Forelimb muscle (tissue), 1 donor: ENCODE measurements around the gene SPTLC1. TPM values are rescaled to one million over a fixed set of nuclear protein-coding genes. Genes with fewer than 3 reads are reported as not detected.
"Not testable (repeated sequence)": the region's sequence is repeated elsewhere in the genome, so short reads cannot be mapped to it uniquely, and the experiment has no call there.

ENCODE experiments used
- DNase-seq: peaks from one replicate; pipeline ENCODE4 v3.0.0-alpha.2; 2013; ENCODE audit warnings: low read depth
- polyA plus RNA-seq: library from polyadenylated mRNA; unstranded; fragments of 120-200 nt; gene quantifications from one replicate; pipeline ENCODE4 v1.2.1, GENCODE V29; 2013; ENCODE audit not compliant: insufficient read length

The SPTLC1 gene, protein sequence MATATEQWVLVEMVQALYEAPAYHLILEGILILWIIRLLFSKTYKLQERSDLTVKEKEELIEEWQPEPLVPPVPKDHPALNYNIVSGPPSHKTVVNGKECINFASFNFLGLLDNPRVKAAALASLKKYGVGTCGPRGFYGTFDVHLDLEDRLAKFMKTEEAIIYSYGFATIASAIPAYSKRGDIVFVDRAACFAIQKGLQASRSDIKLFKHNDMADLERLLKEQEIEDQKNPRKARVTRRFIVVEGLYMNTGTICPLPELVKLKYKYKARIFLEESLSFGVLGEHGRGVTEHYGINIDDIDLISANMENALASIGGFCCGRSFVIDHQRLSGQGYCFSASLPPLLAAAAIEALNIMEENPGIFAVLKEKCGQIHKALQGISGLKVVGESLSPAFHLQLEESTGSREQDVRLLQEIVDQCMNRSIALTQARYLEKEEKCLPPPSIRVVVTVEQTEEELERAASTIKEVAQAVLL
- 41.0 TPM for polyA plus RNA-seq

DNA sequence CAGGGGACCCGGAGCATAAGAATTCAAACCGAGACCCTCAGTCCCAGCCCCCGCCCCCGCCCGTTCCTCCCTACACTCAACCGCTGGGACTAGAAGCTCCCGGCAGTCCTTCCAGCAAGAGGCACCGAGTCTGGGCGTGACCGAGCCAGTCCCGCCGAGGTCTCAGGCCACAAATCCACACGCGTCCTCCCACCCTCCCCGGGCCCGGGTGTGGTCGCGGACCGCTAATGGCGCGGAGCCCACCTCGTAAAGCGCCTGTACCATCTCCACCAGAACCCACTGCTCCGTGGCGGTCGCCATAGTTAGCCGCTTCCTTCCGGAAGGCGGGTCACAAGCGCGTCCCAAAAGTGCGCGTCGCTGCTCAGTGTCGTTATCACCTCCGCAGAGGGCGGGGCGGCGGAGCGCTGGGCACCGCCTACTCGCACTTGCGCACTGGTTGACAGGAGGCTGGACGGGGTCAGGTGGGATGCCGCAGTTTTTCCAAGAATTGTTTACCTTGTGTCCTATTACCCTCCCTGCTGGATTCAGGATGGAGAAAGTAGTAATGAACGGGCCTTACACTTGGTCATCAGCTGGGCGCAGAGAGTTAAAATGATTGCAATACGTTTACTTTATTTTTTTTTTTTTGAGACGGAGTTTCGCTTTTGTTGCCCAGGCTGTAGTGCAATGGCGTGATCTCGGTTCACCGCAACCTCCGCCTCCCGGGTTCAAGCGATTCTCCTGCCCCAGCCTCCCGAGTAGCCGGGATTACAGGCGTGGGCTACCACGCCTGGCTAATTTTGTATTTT, at the start of gene SPTLC1:
Gene SPTLC1 (minus strand): TSS at position 343 of the 788 bp plus-strand sequence. CDS start 43 bp downstream, at position 300.
- peak; percentile 89 for DNase-seq

- no peak for DNase-seq
Observed at GRCh38 chr9:92164975-92165374, 49.8 kb upstream of the SPTLC1 start.

DNA sequence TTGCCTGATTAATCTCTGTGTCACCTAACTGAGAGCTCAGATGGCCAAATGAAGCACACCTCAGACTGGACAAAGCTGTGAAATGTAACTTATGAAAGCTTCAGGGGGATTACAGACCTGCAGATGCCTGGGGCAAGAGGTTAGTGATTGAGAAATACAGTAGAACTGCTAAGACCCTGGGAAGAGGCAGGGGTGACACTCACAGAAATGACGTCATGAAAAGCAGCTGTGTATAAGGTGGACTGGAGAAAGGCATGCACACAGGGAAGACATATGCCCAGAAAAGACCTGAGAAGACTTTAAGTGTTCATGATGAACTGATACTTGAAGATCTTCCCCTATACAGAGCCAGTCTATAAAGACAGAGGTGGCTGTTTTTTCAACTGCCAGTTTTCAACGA, 49.3 kb upstream of the SPTLC1 start:
- DNase-seq = no peak

GRCh38 chr9:92163276-92163675, 48.1 kb upstream of the SPTLC1 start:
- no peak for DNase-seq

GRCh38 chr9:92160786-92161185, 45.6 kb upstream of the SPTLC1 start:
- no peak for DNase-seq

DNA sequence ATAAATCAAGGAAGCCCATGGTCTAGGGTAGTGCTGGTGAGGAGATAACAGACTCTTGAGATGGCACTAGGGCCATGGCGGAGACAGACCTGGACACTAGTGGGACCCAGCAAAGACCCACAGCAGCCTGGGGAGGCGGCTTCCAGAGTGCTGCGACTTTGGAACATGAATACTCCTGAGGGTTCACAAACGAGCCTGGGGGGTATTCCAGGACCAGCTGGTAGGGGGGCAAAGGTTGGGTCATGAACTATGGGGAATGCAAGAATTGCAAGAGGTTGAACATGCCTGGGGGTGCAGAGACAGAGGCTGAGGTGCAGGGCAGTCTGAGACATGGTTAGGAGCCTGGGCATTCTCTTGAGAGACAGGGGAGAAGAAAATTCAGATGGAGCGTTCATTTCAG, 43.8 kb upstream of the SPTLC1 start:
- no peak for DNase-seq

DNA sequence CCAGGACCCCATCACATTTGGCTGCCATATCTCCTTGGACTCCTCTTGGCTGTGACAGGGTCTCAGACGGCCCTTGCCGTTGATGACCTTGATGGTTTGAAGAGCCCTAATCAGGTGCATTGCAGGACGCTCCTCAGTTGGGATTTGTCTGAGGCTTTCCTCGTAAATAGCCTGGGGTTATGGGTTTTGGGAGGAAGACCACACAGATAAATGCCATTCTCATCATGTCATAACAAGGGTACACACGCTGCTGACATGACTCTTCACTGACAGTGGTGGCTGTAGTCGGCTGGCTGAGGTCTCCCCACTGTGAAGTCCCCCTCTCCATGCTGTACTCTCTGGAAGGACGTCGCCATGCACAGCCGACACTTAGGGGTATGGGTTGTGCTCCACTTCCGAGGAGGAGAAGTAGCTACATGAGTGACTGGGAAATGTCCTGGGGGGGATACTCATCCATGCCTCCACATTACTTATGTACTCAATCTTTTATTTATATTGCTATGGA, 42.9 kb upstream of the SPTLC1 start:
- no peak for DNase-seq

GRCh38 chr9:92155736-92156135, 40.5 kb upstream of the SPTLC1 start:
- DNase-seq = not testable (repeated sequence)

DNA sequence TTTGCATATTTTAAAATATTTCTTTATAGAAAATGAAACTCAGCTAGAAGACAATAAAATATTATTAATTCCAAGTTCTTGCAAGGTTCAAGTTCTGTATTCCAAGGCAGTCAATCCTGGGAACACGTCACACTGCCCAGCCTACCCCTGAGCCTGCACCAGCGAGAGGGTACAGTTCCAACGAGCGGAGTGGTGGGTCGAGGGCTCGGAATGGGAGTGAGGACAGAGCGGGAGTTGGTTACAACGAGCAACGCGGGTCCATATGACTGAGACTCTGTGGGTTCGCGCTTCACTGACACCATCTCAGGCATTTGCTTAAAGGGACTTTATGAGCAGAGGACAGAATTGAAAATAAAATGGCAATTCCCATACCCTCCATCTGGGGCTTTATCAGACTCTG, 40.0 kb upstream of the SPTLC1 start:
- no peak for DNase-seq

GRCh38 chr9:92153466-92154415, 38.5 kb upstream of the SPTLC1 start:
- DNase-seq = not testable (repeated sequence)

GRCh38 chr9:92151691-92152393, 36.6 kb upstream of the SPTLC1 start:
- no peak for DNase-seq

DNA sequence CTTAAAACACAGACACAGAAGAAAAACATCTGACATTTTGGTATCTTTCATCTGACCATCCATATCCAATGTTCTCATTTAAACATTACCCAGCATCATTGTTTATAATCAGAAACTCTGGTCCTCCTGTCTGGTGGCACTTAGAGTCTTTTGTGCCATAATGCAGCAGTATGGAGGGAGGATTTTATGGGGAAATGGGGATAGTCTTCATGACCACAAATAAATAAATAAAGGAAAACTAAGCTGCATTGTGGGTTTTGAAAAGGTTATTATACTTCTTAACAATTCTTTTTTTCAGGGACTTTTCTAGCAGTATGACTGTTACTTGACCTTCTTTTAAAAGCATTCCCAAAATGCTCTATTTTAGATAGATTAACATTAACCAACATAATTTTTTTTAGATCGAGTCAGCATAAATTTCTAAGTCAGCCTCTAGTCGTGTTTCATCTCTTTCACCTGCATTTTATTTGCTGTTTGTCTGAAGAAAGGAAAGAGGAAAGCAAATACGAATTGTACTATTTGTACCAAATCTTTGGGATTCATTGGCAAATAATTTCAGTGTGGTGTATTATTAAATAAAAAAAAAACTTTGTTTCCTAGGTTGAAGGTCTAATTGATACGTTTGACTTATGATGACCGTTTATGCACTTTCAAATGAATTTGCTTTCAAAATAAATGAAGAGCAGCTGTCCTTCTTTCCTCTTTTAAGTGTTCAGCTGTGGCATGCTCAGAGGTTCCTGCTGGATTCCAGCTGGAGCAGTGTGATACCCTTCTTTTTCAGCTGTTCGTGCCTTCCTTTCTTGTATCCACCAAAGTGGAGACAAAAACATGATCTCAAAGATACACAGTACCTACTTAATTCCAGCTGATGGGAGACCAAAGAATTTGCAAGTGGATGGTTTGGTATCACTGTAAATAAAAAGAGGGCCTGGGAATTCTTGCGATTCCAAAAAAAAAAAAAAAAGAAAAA, 35.6 kb upstream of the SPTLC1 start:
- DNase-seq = not testable (repeated sequence)

GRCh38 chr9:92147852-92148180, 32.6 kb upstream of the SPTLC1 start:
- DNase-seq = no peak

DNA sequence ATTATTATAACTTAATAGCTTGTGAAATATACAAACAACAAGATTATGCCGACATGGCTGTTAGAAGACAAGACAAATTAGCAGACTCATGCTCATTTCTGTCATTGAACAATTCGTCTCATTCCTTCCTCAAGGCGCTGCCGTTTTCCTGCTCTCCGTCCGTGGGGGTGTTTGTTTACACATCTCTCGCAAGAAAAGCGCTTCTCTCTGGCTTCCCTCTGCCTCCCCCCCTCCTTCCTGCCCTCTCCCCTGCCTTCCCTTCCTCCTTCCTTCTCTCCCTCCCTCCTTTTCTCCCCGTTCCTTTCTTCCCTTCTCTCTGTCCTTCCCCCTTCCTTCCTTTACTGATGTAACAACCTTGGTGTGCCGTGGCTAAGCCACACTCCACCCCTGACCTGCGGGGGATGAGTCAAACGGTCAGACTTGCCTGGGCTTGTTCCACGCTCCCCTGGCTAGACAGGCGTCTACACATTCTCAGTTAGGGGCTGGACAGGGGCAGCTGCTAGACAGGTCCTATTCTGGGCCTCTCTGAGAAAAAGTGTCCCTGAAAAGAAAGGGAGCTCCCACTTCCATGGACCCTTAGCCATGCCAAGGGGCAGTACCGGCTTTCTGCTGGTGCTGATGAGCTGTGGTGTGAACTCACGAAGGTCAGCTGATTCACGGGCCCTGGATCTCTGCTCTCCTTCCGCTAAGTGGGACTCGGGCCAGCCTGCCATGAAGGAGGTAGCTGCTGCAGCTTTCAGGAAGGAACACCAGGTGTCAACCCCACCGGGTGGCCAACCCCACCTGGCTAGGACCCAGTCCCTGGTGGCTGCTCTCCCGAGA, 32.0 kb upstream of the SPTLC1 start:
- no peak for DNase-seq

DNA sequence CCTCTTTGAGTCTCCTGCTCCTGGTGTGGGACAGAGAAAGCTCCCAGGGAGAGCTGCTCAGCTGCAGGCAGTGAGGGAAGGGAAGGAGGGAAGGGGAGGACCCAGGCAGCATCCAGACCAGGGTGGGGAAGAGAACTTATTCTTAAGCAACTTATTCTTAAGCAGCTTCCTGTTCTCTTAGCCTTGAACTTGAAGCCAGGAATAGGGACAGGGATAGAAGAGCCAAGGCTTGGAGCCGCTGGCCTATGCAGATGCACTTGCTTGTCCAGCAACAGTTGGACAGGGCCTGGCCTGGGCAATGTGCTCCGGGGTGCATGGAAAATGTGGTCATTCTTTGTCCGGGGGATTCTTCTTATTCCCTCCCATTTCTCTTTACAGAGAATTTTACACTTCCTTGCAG, 31.4 kb upstream of the SPTLC1 start:
- no peak for DNase-seq

- not testable (repeated sequence) for DNase-seq
Observed at GRCh38 chr9:92145784-92146183, 30.6 kb upstream of the SPTLC1 start.

DNA sequence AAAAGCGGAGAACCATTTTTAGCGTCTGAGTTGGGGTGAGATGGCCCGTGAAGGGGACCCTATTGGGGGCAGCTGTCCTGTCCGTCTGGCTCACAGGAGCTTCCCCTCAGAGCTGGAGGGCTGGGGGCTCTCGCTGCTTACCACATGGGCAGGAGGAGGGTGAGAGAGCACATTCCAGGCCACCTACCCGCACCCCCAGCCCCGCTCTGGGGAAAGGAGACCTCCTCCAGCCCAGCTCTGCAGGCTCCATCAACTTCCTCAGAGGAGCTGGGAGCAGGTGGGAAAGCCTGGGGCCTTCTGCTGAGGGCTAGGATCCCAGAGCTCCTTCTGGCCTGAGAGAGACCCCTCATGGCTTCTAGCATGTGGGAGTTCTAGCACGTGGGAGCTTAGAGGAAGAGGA, 27.1 kb upstream of the SPTLC1 start:
- no peak for DNase-seq
